Mammary epithelial cell (primary cell): ENCODE results near the gene SRL.

Source experiments
- CTCF ChIP-seq, 2 donors: IDR thresholded peaks in 1 of 2; conservative IDR thresholded peaks in 1 of 2; 2 replicates each; pipeline ENCODE4 v1.5.1; 2011 to 2012; ENCODE audit warnings: inconsistent platforms in 2 of 2, low read length in 2 of 2, mild to moderate bottlenecking in 2 of 2, control low read depth in 1 of 2, low read depth in 1 of 2; ENCODE audit not compliant: insufficient read depth in 1 of 2; ENCODE audit errors: extremely low read depth in 1 of 2
- EZH2 ChIP-seq: IDR thresholded peaks from 2 replicates; pipeline ENCODE4 v1.6.1; 2012; ENCODE audit warnings: low read length, inconsistent platforms, borderline replicate concordance

GRCh38 chr16:4272114-4272956 lies 30.5 kb upstream of the SRL start:
- TF ChIP-seq EZH2: no peak
- TF ChIP-seq CTCF (conservative IDR thresholded peaks at IDR 0.05 in 1 of 2, IDR thresholded peaks at IDR 0.05 in 1 of 2; ENCODE audit: extremely low read depth in 1 of 2, insufficient read depth in 1 of 2, low read depth in 1 of 2, low read length in 2 of 2): no peak
